ENCODE results near the gene PFDN2.
A peak's percentile ranks its signal among the peaks of the same experiment; 100 is the strongest.
"Not testable (repeated sequence)": the region's sequence is repeated elsewhere in the genome, so short reads cannot be mapped to it uniquely, and the experiment has no call there.

PFDN2 gene

DNA sequence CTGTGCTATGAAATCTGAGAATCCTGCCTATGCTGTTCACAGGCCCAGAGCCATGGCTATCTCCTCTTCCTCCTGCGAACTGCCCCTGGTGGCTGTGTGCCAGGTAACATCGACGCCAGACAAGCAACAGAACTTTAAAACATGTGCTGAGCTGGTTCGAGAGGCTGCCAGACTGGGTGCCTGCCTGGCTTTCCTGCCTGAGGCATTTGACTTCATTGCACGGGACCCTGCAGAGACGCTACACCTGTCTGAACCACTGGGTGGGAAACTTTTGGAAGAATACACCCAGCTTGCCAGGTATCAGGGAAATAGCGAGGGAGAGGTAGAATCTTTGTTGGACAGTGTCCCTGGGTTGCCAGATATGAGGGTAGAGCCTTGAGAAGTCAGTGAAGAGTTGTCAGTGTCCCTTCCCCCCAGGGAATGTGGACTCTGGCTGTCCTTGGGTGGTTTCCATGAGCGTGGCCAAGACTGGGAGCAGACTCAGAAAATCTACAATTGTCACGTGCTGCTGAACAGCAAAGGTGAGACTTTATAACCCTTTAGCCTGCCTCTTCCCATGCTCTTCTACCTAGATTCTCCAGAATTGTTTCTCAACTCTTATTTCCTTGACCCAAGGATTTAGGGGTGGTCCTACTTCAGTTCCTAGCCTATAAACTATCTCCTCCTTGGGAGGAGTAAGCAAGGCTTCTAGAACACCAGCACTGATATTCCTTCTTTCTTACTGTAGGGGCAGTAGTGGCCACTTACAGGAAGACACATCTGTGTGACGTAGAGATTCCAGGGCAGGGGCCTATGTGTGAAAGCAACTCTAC, 1.5 kb upstream of the PFDN2 start:
- Histone ChIP-seq H3K4me3 (ENCODE audit: low read depth, low read length) (peak overlapping the region; percentile 93), H3K27me3 (ENCODE audit: control insufficient read depth, insufficient read depth, low read length) (no peaks in the 10 kb centered on the region), H3K27ac (peak overlapping the region; percentile 93), H3K4me2 (ENCODE audit: low read length) (peak overlapping the region; percentile 80), H3K36me3 (ENCODE audit: control insufficient read depth, insufficient read depth, low read length) (no peaks in the 10 kb centered on the region), H3K9me3 (ENCODE audit: control insufficient read depth, low read length) (no peaks in the 10 kb centered on the region), H3K79me2 (peaks cover 26% of the 10 kb centered on the region), H3K4me1 (peaks cover 13% of the 10 kb centered on the region), H2AFZ (no peak overlapping the region), H3K9ac (no peak overlapping the region)
- TF ChIP-seq, protein P1, sequence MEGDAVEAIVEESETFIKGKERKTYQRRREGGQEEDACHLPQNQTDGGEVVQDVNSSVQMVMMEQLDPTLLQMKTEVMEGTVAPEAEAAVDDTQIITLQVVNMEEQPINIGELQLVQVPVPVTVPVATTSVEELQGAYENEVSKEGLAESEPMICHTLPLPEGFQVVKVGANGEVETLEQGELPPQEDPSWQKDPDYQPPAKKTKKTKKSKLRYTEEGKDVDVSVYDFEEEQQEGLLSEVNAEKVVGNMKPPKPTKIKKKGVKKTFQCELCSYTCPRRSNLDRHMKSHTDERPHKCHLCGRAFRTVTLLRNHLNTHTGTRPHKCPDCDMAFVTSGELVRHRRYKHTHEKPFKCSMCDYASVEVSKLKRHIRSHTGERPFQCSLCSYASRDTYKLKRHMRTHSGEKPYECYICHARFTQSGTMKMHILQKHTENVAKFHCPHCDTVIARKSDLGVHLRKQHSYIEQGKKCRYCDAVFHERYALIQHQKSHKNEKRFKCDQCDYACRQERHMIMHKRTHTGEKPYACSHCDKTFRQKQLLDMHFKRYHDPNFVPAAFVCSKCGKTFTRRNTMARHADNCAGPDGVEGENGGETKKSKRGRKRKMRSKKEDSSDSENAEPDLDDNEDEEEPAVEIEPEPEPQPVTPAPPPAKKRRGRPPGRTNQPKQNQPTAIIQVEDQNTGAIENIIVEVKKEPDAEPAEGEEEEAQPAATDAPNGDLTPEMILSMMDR (IDR thresholded peaks at IDR 0.05), result peak; percentile 28

- H3K4me3 ChIP-seq (ENCODE audit: low read depth, low read length); H3K9me3 ChIP-seq (ENCODE audit: control insufficient read depth, low read length); H3K27me3 ChIP-seq (ENCODE audit: control insufficient read depth, insufficient read depth, low read length); H3K36me3 ChIP-seq (ENCODE audit: control insufficient read depth, insufficient read depth, low read length); H3K4me2 ChIP-seq (ENCODE audit: low read length); H3K27ac ChIP-seq; H3K9ac ChIP-seq; H2AFZ ChIP-seq: not testable (repeated sequence)
- peaks cover 31% of the 10 kb centered on the region for H3K79me2 ChIP-seq
- H3K4me1 ChIP-seq, result peaks cover 13% of the 10 kb centered on the region
These were observed 1.9 kb downstream of the PFDN2 start for GRCh38 chr1:161115961-161116360.

DNA sequence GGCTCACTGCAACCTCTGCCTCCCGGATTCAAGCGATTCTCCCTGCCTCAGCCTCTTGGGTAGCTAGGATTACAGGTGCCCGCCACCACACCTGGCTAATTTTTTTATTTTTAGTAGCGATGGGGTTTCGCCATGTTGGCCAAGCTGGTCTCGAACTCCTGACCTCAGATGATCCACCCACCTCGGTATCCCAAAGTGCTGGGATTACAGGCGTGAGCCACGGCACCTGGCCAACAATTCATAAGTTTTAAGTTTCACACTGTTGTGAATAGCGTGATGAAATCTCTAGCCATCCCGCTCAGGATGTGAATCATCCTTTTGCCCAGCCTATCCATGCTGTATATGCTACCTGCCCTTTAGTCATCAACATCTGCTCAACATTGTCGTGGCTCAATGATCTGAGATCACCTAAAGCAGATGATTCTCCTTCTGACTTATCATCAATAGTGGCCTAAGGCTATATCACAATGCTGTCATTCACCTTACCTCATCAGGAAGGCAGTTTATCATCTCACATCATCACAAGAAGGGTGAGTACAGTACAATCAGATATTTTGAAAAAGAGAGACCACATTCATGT, 2.6 kb downstream of the PFDN2 start:
- Histone ChIP-seq H3K27me3 (ENCODE audit: control insufficient read depth, insufficient read depth, low read length) (no peaks in the 10 kb centered on the region), H3K4me2 (ENCODE audit: low read length) (no peak overlapping the region), H3K9ac (no peak overlapping the region), H2AFZ (no peak overlapping the region), H3K79me2 (peaks cover 31% of the 10 kb centered on the region), H3K9me3 (ENCODE audit: control insufficient read depth, low read length) (no peaks in the 10 kb centered on the region), H3K4me1 (peaks cover 13% of the 10 kb centered on the region), H3K4me3 (ENCODE audit: low read depth, low read length) (no peak overlapping the region), H3K27ac (no peak overlapping the region), H3K36me3 (ENCODE audit: control insufficient read depth, insufficient read depth, low read length) (no peaks in the 10 kb centered on the region)
- TF ChIP-seq, protein P1 (IDR thresholded peaks at IDR 0.05), result no peak

GRCh38 chr1:161114556-161114955, 3.3 kb downstream of the PFDN2 start:
- TF ChIP-seq, protein P1 (IDR thresholded peaks at IDR 0.05), result no peak
- Histone ChIP-seq H3K79me2 (peaks cover 31% of the 10 kb centered on the region), H3K4me3 (ENCODE audit: low read depth, low read length) (no peak overlapping the region), H2AFZ (no peak overlapping the region), H3K36me3 (ENCODE audit: control insufficient read depth, insufficient read depth, low read length) (no peaks in the 10 kb centered on the region), H3K27ac (no peak overlapping the region), H3K9me3 (ENCODE audit: control insufficient read depth, low read length) (no peaks in the 10 kb centered on the region), H3K27me3 (ENCODE audit: control insufficient read depth, insufficient read depth, low read length) (no peaks in the 10 kb centered on the region), H3K4me2 (ENCODE audit: low read length) (no peak overlapping the region), H3K4me1 (peaks cover 8% of the 10 kb centered on the region), H3K9ac (no peak overlapping the region)

DNA sequence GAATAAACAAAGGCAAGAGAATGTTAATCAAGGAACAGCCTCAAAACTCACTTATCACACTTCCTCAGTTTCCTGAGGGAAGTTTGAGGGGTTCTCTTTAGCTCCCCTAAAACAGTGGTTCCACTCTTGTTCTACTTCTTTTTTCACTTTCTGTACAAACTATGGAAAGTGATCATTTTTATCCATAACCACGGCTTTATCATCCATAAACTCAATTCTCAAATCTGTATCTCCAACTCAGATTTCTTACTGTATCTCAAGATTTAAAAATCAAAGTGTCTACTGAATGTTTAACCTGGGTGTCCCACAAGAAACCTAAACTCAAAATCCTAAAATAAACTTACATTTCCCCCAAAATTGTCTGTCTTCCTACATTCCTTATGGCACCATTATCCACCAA, 3.9 kb downstream of the PFDN2 start:
- Histone ChIP-seq H3K27me3 (ENCODE audit: control insufficient read depth, insufficient read depth, low read length) (no peaks in the 10 kb centered on the region), H3K9me3 (ENCODE audit: control insufficient read depth, low read length) (no peaks in the 10 kb centered on the region), H2AFZ (no peak overlapping the region), H3K4me2 (ENCODE audit: low read length) (no peak overlapping the region), H3K27ac (no peak overlapping the region), H3K36me3 (ENCODE audit: control insufficient read depth, insufficient read depth, low read length) (no peaks in the 10 kb centered on the region), H3K9ac (no peak overlapping the region), H3K4me3 (ENCODE audit: low read depth, low read length) (no peak overlapping the region), H3K4me1 (peaks cover 2% of the 10 kb centered on the region), H3K79me2 (peaks cover 31% of the 10 kb centered on the region)
- TF ChIP-seq, protein P1 (IDR thresholded peaks at IDR 0.05), result no peak

All from parathyroid adenoma (tissue), 2 donors.